MM.1S (cell line): ENCODE data around the gene EMX1.

Source experiments
- DNase-seq: peaks from one replicate; pipeline ENCODE4 v3.0.0-alpha.2; 2015
- H2AFZ ChIP-seq: fragments of 300-600 bp; sonication (generic); 2 replicates; pipeline ENCODE4 v1.6.0; 2016; ENCODE audit warnings: antibody characterized with exemption, low read length
- H3F3A ChIP-seq: fragments of 300-600 bp; sonication (generic); 2 replicates; pipeline ENCODE4 v1.6.1; 2016; ENCODE audit warnings: mild to moderate bottlenecking, antibody characterized with exemption, low read length, moderate library complexity, mixed read lengths; ENCODE audit not compliant: insufficient read depth
- H3K27ac ChIP-seq: fragments of 300-600 bp; sonication (generic); 2 replicates; pipeline ENCODE4 v1.5.1; 2016; ENCODE audit warnings: mild to moderate bottlenecking, low read length
- H3K27me3 ChIP-seq: fragments of 300-600 bp; sonication (generic); replicated peaks from 2 replicates; pipeline ENCODE4 v1.6.0; 2016; ENCODE audit warnings: low read length; ENCODE audit not compliant: insufficient read depth
- H3K36me3 ChIP-seq: fragments of 300-600 bp; sonication (generic); replicated peaks from 2 replicates; pipeline ENCODE4 v1.6.1; 2016; ENCODE audit warnings: mild to moderate bottlenecking, low read length, mixed read lengths; ENCODE audit not compliant: insufficient read depth
- H3K4me1 ChIP-seq: fragments of 300-600 bp; sonication (generic); 2 replicates; pipeline ENCODE4 v1.6.1; 2016; ENCODE audit warnings: low read length, mixed read lengths
- H3K4me2 ChIP-seq: fragments of 300-600 bp; sonication (generic); 2 replicates; pipeline ENCODE4 v1.6.0; 2016; ENCODE audit warnings: low read depth, low read length
- H3K4me3 ChIP-seq: fragments of 300-600 bp; sonication (generic); 2 replicates; pipeline ENCODE4 v1.5.1; 2016; ENCODE audit warnings: low read length, mixed read lengths
- H3K79me2 ChIP-seq: fragments of 300-600 bp; sonication (generic); 2 replicates; pipeline ENCODE4 v1.6.1; 2016; ENCODE audit warnings: mixed run types, low read length, mixed read lengths
- H3K9ac ChIP-seq: fragments of 300-600 bp; sonication (generic); 2 replicates; pipeline ENCODE4 v1.6.1; 2016; ENCODE audit warnings: low read length, mixed read lengths
- H3K9me2 ChIP-seq: fragments of 300-600 bp; sonication (generic); replicated peaks from 2 replicates; pipeline ENCODE4 v1.6.1; 2016; ENCODE audit warnings: mild to moderate bottlenecking, low read length, mixed read lengths; ENCODE audit not compliant: insufficient read depth
- H3K9me3 ChIP-seq: fragments of 300-600 bp; sonication (generic); replicated peaks from 2 replicates; pipeline ENCODE4 v1.6.1; 2016; ENCODE audit warnings: mild to moderate bottlenecking, low read length, mixed read lengths; ENCODE audit not compliant: insufficient read depth
- H4K20me1 ChIP-seq: fragments of 300-600 bp; sonication (generic); 2 replicates; pipeline ENCODE4 v1.6.1; 2016; ENCODE audit warnings: mild to moderate bottlenecking, low read length, moderate library complexity, mixed read lengths; ENCODE audit not compliant: insufficient read depth
- CTCF ChIP-seq: fragments of 300-600 bp; sonication (generic); IDR thresholded peaks from 2 replicates; pipeline ENCODE4 v1.5.1; 2016; ENCODE audit warnings: antibody characterized with exemption, low read length, mixed read lengths
- EZH2 ChIP-seq: fragments of 300-600 bp; sonication (generic); optimal IDR thresholded peaks from 2 replicates; pipeline ENCODE3; 2017; ENCODE audit warnings: low read depth, mild to moderate bottlenecking, antibody characterized with exemption, low read length, mixed read lengths
- EZH2phosphoT487 ChIP-seq: fragments of 300-600 bp; sonication (generic); IDR thresholded peaks from 2 replicates; pipeline ENCODE4 v1.6.1; 2018; ENCODE audit warnings: antibody characterized with exemption, low read length

Gene EMX1

DNA sequence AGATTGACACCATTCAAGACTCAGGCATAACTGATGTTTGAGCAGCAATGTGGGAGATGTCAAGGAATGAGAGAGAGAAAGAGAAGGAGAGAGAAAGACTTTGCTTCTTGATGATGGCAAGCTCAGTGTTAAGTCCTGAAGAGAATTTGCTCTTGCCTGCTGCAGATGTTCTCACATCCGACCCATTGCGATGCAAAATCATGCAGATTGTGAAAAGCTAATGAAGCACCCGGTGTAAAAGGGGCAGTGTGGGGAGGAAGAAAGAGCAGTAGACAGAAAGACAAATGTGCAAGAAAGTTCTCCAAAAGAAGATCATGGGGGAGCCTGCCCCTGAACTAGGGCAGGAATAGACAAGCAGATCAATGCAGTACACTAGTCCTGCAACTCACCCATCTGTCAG is 57.7 kb downstream of the EMX1 start:
- Histone ChIP-seq H3K9me3 (no peaks in the 10 kb centered on the region), H3K4me3 (no peak overlapping the region), H3K27ac (no peak overlapping the region), H3K9me2 (no peaks in the 10 kb centered on the region), H3K36me3 (no peaks in the 10 kb centered on the region), H3F3A (no peaks in the 10 kb centered on the region), H2AFZ (no peak overlapping the region), H3K79me2 (no peaks in the 10 kb centered on the region), H3K27me3 (no peaks in the 10 kb centered on the region), H4K20me1 (no peaks in the 10 kb centered on the region), H3K4me1 (no peaks in the 10 kb centered on the region), H3K4me2 (no peak overlapping the region), H3K9ac (no peak overlapping the region)
- no peak for DNase-seq
- no peak for TF ChIP-seq CTCF
- no peak for TF ChIP-seq EZH2
- no peak for TF ChIP-seq EZH2phosphoT487

- Histone ChIP-seq H3K4me3 (no peak overlapping the region), H3K4me2 (no peak overlapping the region)
- no peak for DNase-seq
Measured at GRCh38 chr2:72979896-72980295, 62.6 kb downstream of the EMX1 start.

GRCh38 chr2:72980535-72981217 is 63.4 kb downstream of the EMX1 start:
- Histone ChIP-seq H3K27me3 (no peaks in the 10 kb centered on the region), H3K27ac (no peak overlapping the region), H3K36me3 (no peaks in the 10 kb centered on the region), H3K4me1 (no peaks in the 10 kb centered on the region), H3K9me3 (no peaks in the 10 kb centered on the region), H3K9me2 (no peaks in the 10 kb centered on the region), H3K9ac (no peak overlapping the region), H3K4me3 (no peak overlapping the region), H3K4me2 (no peak overlapping the region), H3F3A (no peaks in the 10 kb centered on the region), H4K20me1 (no peaks in the 10 kb centered on the region), H3K79me2 (no peaks in the 10 kb centered on the region), H2AFZ (no peak overlapping the region)
- DNase-seq = no peak
- TF ChIP-seq EZH2phosphoT487 (no peak), CTCF (no peak), EZH2 (no peak)

More at GRCh38 chr2:72979896-72980295, 62.6 kb downstream of the EMX1 start:
- no peaks in the 10 kb centered on the region for H3K36me3 ChIP-seq
- H4K20me1 ChIP-seq = no peaks in the 10 kb centered on the region
- H3K9me3 ChIP-seq = no peaks in the 10 kb centered on the region
- H3K9ac ChIP-seq = no peak overlapping the region
- no peak overlapping the region for H3K27ac ChIP-seq
- TF ChIP-seq EZH2phosphoT487 = no peak
- no peak for TF ChIP-seq CTCF
- TF ChIP-seq EZH2 = no peak
- no peaks in the 10 kb centered on the region for H3K9me2 ChIP-seq
- H3F3A ChIP-seq = no peaks in the 10 kb centered on the region
- H3K4me1 ChIP-seq = no peaks in the 10 kb centered on the region
- no peak overlapping the region for H2AFZ ChIP-seq
- H3K79me2 ChIP-seq = no peaks in the 10 kb centered on the region
- H3K27me3 ChIP-seq = no peaks in the 10 kb centered on the region
